AG04450 (cell line): Measurements from ENCODE around the gene TRPM4. TPM values are rescaled to one million over a fixed set of nuclear protein-coding genes. Genes with fewer than 3 reads are reported as not detected.

Experiments used
- CTCF ChIA-PET: fragments of 300-600, 350-600 bp; formaldehyde crosslinking; extraction: SDS; loops from one replicate; lab custom pipeline; 2022; ENCODE audit warnings: antibody characterized with exemption, inconsistent platforms; lab: Charles Lee
- POLR2A ChIA-PET: fragments of 350-600 bp; formaldehyde crosslinking; extraction: SDS; loops from one replicate; lab custom pipeline; 2021; ENCODE audit warnings: antibody characterized with exemption, inconsistent platforms; lab: Yijun Ruan, JAX
- DNase-seq: peaks from one replicate; pipeline ENCODE4 v3.0.0-alpha.2; 2011; ENCODE audit warnings: low read depth, low spot score
- H3K27ac ChIP-seq: one replicate; pipeline ENCODE4 v1.5.1; 2012; ENCODE audit warnings: low read depth, low read length, control low read depth
- H3K27me3 ChIP-seq: one replicate; pipeline ENCODE4 v1.6.0; 2012; ENCODE audit warnings: low read length; ENCODE audit not compliant: control insufficient read depth, insufficient read depth
- H3K4me3 ChIP-seq: 2 replicates; pipeline ENCODE4 v1.5.1; 2011; ENCODE audit warnings: mild to moderate bottlenecking, low read depth, low read length, control low read depth
- H3K9me3 ChIP-seq: 2 replicates; pipeline ENCODE4 v1.5.1; 2012; ENCODE audit warnings: low read length; ENCODE audit not compliant: control insufficient read depth, insufficient read depth
- CTCF ChIP-seq: IDR thresholded peaks from 2 replicates; pipeline ENCODE4 v1.5.1; 2011; ENCODE audit warnings: low read depth, low read length, control low read depth, inconsistent platforms
- polyA plus RNA-seq: library from polyadenylated mRNA; depleted of rRNA; stranded (reverse); fragments of >200 nt; gene quantifications from 2 replicates; pipeline ENCODE4 v1.2.3, GENCODE V29; 2011

TRPM4 gene
- polyA plus RNA-seq, 1 experiment: 4.3 TPM

- CTCF ChIA-PET: interaction anchor here (2.1 to 3.7 kb wide), 2 partner anchors 11 to 15 kb away, joined by 9 to 17 read pairs; no protein-coding TSS in a partner anchor
Observed at GRCh38 chr19:49214701-49215100, 57.1 kb downstream of the TRPM4 start.

GRCh38 chr19:49216071-49216470 lies 58.5 kb downstream of the TRPM4 start:
- Histone ChIP-seq H3K27me3 (no peaks in the 10 kb centered on the region), H3K27ac (no peak overlapping the region), H3K4me3 (no peak overlapping the region), H3K9me3 (peaks cover 4% of the 10 kb centered on the region)
- TF ChIP-seq CTCF: no peak
- ChIA-PET POLR2A (no interaction called here), CTCF (interaction anchor here (0.8 to 3.7 kb wide), 5 partner anchors 10 to 118 kb away, joined by 3 to 17 read pairs (median 6); no protein-coding TSS in a partner anchor)
- DNase-seq: no peak

More at GRCh38 chr19:49214701-49215100, 57.1 kb downstream of the TRPM4 start:
- no peak for TF ChIP-seq CTCF
- Histone ChIP-seq H3K4me3 (no peak overlapping the region), H3K9me3 (peaks cover 10% of the 10 kb centered on the region), H3K27me3 (no peaks in the 10 kb centered on the region), H3K27ac (no peak overlapping the region)
- POLR2A ChIA-PET: no interaction called here
- no peak for DNase-seq

- DNase-seq: no peak
- H3K9me3 ChIP-seq: peaks cover 4% of the 10 kb centered on the region; the same call in 1 of the 2 replicates
- no peak for TF ChIP-seq CTCF
- no peaks in the 10 kb centered on the region for H3K27me3 ChIP-seq
- H3K4me3 ChIP-seq: no peak overlapping the region
- POLR2A ChIA-PET: interaction anchor here (0.6 kb wide), 1 partner anchor 598 kb away, joined by 7 read pairs; the partner anchor contains the start of genes RPL18 and SPHK2
- peak overlapping the region; percentile 21 for H3K27ac ChIP-seq
- CTCF ChIA-PET: interaction anchor here (1.8 to 3.7 kb wide), 3 partner anchors 9 to 119 kb away, joined by 6 to 17 read pairs (median 16); no protein-coding TSS in a partner anchor
Observed at GRCh38 chr19:49217382-49217781, 59.8 kb downstream of the TRPM4 start.

GRCh38 chr19:49222011-49222410 lies 64.4 kb downstream of the TRPM4 start:
- ChIA-PET POLR2A (no interaction called here), CTCF (interaction anchor here (1.1 to 1.2 kb wide), 3 partner anchors 23 to 124 kb away, joined by 4 to 8 read pairs (median 6); no protein-coding TSS in a partner anchor)
- Histone ChIP-seq H3K9me3 (peaks cover 4% of the 10 kb centered on the region; the same call in 1 of the 2 replicates), H3K4me3 (no peak overlapping the region), H3K27me3 (no peaks in the 10 kb centered on the region), H3K27ac (no peak overlapping the region)
- DNase-seq: no peak
- TF ChIP-seq CTCF: no peak

- POLR2A ChIA-PET: no interaction called here
- CTCF ChIA-PET: interaction anchor here (1.2 kb wide), 1 partner anchor 24 kb away, joined by 8 read pairs; no protein-coding TSS in a partner anchor
- no peak for TF ChIP-seq CTCF
- DNase-seq: no peak
- Histone ChIP-seq H3K27ac (no peak overlapping the region), H3K4me3 (no peak overlapping the region), H3K9me3 (no peaks in the 10 kb centered on the region; the same call in 1 of the 2 replicates), H3K27me3 (no peaks in the 10 kb centered on the region)
Observed at GRCh38 chr19:49222528-49222927, 64.9 kb downstream of the TRPM4 start.
